SH-SY5Y (cell line): Measurements from ENCODE around the gene SKOR2.

Experiments
- GATA2 ChIP-seq: IDR thresholded peaks from 2 replicates; pipeline ENCODE4 v1.6.1; 2011; ENCODE audit warnings: mild to moderate bottlenecking, low read depth, low read length
- GATA3 ChIP-seq: IDR thresholded peaks from 2 replicates; pipeline ENCODE4 v1.6.1; 2011; ENCODE audit warnings: low read depth, mild to moderate bottlenecking, low read length, moderate library complexity

- TF ChIP-seq GATA2 (no peak), GATA3 (no peak)
Observed at GRCh38 chr18:47206945-47207637, 44.4 kb downstream of the SKOR2 start.
